Hepatocyte (in vitro differentiated cells): ENCODE data around the gene NFILZ. TPM values are rescaled to one million over a fixed set of nuclear protein-coding genes. Genes with fewer than 3 reads are reported as not detected.

Source experiments
- DNase-seq: peaks from one replicate; pipeline ENCODE4 v3.0.0-alpha.2; 2016; ENCODE audit warnings: low spot score
- H2AFZ ChIP-seq: fragments of 200-600 bp; sonication (generic); 2 replicates; pipeline ENCODE4 v1.6.0; 2016; ENCODE audit warnings: antibody characterized with exemption, mild to moderate bottlenecking
- H3K27ac ChIP-seq: fragments of 200-600 bp; sonication (generic); 2 replicates; pipeline ENCODE4 v1.5.1; 2016; ENCODE audit warnings: mild to moderate bottlenecking
- H3K27me3 ChIP-seq: fragments of 200-600 bp; sonication (generic); 2 replicates; pipeline ENCODE4 v1.6.1; 2016
- H3K36me3 ChIP-seq: fragments of 200-600 bp; sonication (generic); replicated peaks from 2 replicates; pipeline ENCODE4 v1.5.1; 2016; ENCODE audit warnings: low read depth; ENCODE audit not compliant: insufficient read depth
- H3K4me1 ChIP-seq: fragments of 200-600 bp; sonication (generic); 2 replicates; pipeline ENCODE4 v1.5.1; 2016; ENCODE audit warnings: mild to moderate bottlenecking, moderate library complexity; ENCODE audit not compliant: insufficient read depth
- H3K4me2 ChIP-seq: fragments of 200-600 bp; sonication (generic); 2 replicates; pipeline ENCODE4 v1.6.0; 2016
- H3K4me3 ChIP-seq: fragments of 200-600 bp; sonication (generic); 2 replicates; pipeline ENCODE4 v1.5.1; 2016; ENCODE audit warnings: mild to moderate bottlenecking
- H3K79me2 ChIP-seq: fragments of 200-600 bp; sonication (generic); 2 replicates; pipeline ENCODE4 v1.6.0; 2017; ENCODE audit warnings: mild to moderate bottlenecking
- H3K9me2 ChIP-seq: fragments of 200-600 bp; sonication (generic); replicated peaks from 2 replicates; pipeline ENCODE4 v1.6.0; 2017; ENCODE audit warnings: mild to moderate bottlenecking; ENCODE audit not compliant: insufficient read depth
- H3K9me3 ChIP-seq: fragments of 200-600 bp; sonication (generic); 2 replicates; pipeline ENCODE4 v1.5.1; 2016; ENCODE audit warnings: low read depth, mild to moderate bottlenecking
- H4K20me1 ChIP-seq: fragments of 200-600 bp; sonication (generic); 2 replicates; pipeline ENCODE4 v1.6.0; 2016; ENCODE audit warnings: mild to moderate bottlenecking; ENCODE audit not compliant: insufficient read depth, poor library complexity, severe bottlenecking
- EZH2 ChIP-seq: fragments of 200-600 bp; sonication (generic); IDR thresholded peaks from 2 replicates; pipeline ENCODE4 v1.6.1; 2016; ENCODE audit warnings: antibody characterized with exemption, mild to moderate bottlenecking, borderline replicate concordance
- EZH2phosphoT487 ChIP-seq: fragments of 200-600 bp; sonication (generic); IDR thresholded peaks from one replicate; pipeline ENCODE4 v1.6.1; 2018; ENCODE audit warnings: antibody characterized with exemption, mild to moderate bottlenecking, low read depth, moderate library complexity; ENCODE audit not compliant: unreplicated experiment, severe bottlenecking
- WGBS: methylation state at CpG from one replicate; pipeline ENCODE4 v1.1.6; 2016; ENCODE audit warnings: low lambda C conversion rate; ENCODE audit errors: missing lambda C conversion rate; 5-methylcytosine and 5-hydroxymethylcytosine counted together
- polyA plus RNA-seq: library from polyadenylated mRNA; unstranded; fragments of >200 nt; fragmentation: Nextera tagmentation; extraction: Ambion mirVana; gene quantifications from 2 replicates; pipeline ENCODE4 v1.2.1, GENCODE V29; 2016
- total RNA-seq: library from RNA; depleted of rRNA; stranded (reverse); fragments of >200 nt; gene quantifications from 2 replicates; pipeline ENCODE4 v1.2.3, GENCODE V29; 2014
- TF ChIP-seq, protein P1 (sequence below): fragments of 200-600 bp; sonication (generic); IDR thresholded peaks from 2 replicates; pipeline ENCODE4 v1.5.1; 2016; ENCODE audit warnings: antibody characterized with exemption, mild to moderate bottlenecking; ENCODE audit not compliant: poor library complexity

NFILZ gene
- total and polyA plus RNA-seq, 2 experiments from 2014 or later = not detected

DNA sequence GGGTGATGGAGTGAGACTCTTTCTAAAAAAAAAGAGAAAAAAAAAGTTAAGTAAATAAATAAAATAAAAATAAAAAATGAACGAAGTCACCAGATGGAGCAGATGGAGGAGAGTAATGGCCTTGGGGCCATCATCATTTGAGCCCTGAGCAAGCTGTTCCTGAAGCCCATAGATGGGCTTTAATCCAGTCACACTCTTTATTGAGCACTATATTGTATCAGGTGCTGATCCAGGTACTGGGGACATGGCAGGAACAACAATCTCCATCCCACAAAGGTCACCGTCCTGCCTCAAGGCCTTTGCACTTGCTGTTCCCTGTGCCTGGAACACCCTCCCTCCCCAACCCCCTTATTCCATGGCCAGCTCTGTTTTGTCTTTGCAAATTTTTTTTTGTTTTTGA, 16.0 kb upstream of the NFILZ start:
- no peak for DNase-seq
- WGBS = 96% methylated on average over 2 of the region's 2 CpGs
- no peak overlapping the region for H3K4me2 ChIP-seq

DNA sequence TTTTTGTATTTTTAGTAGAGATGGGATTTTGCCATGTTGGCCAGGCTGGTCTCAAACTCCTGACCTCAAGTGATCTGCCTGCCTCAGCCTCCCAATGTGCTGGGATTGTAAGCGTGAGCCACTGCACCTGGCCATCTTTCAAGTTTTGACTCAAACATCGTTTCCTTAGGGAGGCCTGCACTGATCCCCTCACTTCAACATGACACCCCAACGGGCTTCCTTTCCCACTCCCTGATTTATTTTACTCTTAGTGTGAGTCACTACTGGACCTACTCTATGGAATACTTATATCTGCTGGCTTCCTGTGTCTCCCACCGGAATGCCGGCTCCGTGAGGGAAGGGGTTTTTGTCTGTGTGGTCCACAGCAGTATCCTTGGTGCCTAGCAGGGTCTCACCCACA, 15.4 kb upstream of the NFILZ start:
- no peak overlapping the region for H3K4me3 ChIP-seq
- peaks cover 2% of the 10 kb centered on the region for H3K4me1 ChIP-seq
- H3K4me2 ChIP-seq = no peak overlapping the region
- no peaks in the 10 kb centered on the region for H3K9me3 ChIP-seq
- no peak for DNase-seq
- 61% methylated on average over 6 of the region's 6 CpGs for WGBS
- H3K9me2 ChIP-seq = no peaks in the 10 kb centered on the region
- no peaks in the 10 kb centered on the region for H3K27me3 ChIP-seq
- no peaks in the 10 kb centered on the region for H3K79me2 ChIP-seq
- no peaks in the 10 kb centered on the region for H3K36me3 ChIP-seq
- no peaks in the 10 kb centered on the region for H4K20me1 ChIP-seq
- H3K27ac ChIP-seq = no peak overlapping the region
- H2AFZ ChIP-seq = no peak overlapping the region
- TF ChIP-seq EZH2 = no peak
- TF ChIP-seq, protein P1, sequence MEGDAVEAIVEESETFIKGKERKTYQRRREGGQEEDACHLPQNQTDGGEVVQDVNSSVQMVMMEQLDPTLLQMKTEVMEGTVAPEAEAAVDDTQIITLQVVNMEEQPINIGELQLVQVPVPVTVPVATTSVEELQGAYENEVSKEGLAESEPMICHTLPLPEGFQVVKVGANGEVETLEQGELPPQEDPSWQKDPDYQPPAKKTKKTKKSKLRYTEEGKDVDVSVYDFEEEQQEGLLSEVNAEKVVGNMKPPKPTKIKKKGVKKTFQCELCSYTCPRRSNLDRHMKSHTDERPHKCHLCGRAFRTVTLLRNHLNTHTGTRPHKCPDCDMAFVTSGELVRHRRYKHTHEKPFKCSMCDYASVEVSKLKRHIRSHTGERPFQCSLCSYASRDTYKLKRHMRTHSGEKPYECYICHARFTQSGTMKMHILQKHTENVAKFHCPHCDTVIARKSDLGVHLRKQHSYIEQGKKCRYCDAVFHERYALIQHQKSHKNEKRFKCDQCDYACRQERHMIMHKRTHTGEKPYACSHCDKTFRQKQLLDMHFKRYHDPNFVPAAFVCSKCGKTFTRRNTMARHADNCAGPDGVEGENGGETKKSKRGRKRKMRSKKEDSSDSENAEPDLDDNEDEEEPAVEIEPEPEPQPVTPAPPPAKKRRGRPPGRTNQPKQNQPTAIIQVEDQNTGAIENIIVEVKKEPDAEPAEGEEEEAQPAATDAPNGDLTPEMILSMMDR = no peak
- TF ChIP-seq EZH2phosphoT487 = no peak

More for the DNA sequence above, 16.0 kb upstream of the NFILZ start:
- TF ChIP-seq, protein P1 = no peak
- TF ChIP-seq EZH2 (no peak), EZH2phosphoT487 (no peak)
- H3K79me2 ChIP-seq = peaks cover 2% of the 10 kb centered on the region
- H3K9me2 ChIP-seq = no peaks in the 10 kb centered on the region
- no peaks in the 10 kb centered on the region for H3K9me3 ChIP-seq
- no peak overlapping the region for H2AFZ ChIP-seq
- H3K4me1 ChIP-seq = peaks cover 2% of the 10 kb centered on the region
- no peaks in the 10 kb centered on the region for H3K27me3 ChIP-seq
- H4K20me1 ChIP-seq = no peaks in the 10 kb centered on the region
- H3K36me3 ChIP-seq = no peaks in the 10 kb centered on the region
- no peak overlapping the region for H3K4me3 ChIP-seq
- no peak overlapping the region for H3K27ac ChIP-seq

DNA sequence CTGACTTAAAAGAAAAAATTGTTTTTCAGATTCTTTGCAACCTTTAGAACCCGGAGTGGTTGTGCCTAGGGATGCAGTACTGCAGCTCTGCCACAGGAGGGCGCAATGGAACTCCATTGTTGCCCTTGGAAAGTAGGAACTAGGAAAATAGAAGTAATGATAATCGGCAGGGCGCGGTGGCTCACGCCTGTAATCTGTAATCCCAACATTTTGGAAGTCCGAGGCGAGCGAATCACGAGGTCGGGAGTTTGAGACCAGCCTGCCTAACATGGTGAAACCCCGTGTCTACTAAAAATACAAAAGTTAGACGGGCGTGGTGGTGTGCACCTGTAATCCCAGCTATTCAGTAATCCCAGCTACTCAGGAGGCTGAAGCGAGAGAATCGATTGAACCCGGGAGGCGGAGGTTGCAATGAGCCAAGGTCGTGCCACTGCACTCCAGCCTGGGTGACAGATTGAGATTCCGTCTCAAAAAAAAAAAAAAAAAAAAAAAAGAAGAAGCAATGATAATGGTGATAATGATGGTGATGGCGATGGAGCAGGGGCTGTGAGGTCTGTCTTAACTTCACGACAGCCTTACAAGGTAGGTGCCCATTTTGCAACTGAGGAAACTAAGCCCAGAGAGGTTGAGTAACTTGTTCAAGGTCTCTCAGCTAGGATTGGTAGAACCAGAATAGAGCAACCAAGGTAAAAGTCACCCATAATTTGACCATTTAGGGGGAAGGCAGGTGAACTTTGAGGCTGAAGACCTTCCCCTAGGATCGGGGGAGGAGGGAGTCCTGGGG, 14.4 kb upstream of the NFILZ start:
- no peak for TF ChIP-seq EZH2
- TF ChIP-seq EZH2phosphoT487 = no peak
- TF ChIP-seq, protein P1 = peak; percentile 89
- Histone ChIP-seq H3K4me3 (no peak overlapping the region), H3K79me2 (no peaks in the 10 kb centered on the region), H4K20me1 (no peaks in the 10 kb centered on the region), H3K36me3 (no peaks in the 10 kb centered on the region), H3K4me2 (no peak overlapping the region), H3K27ac (no peak overlapping the region), H3K9me3 (no peaks in the 10 kb centered on the region), H3K9me2 (no peaks in the 10 kb centered on the region), H3K4me1 (peaks cover 2% of the 10 kb centered on the region), H3K27me3 (no peaks in the 10 kb centered on the region), H2AFZ (no peak overlapping the region)
- WGBS = 44% methylated on average over 22 of the region's 23 CpGs
- peak; percentile 64 for DNase-seq
